G401 (cell line): Measurements from ENCODE around the gene SLC23A3. TPM values are rescaled to one million over a fixed set of nuclear protein-coding genes. Genes with fewer than 3 reads are reported as not detected.

Experiments used
- DNase-seq: peaks from one replicate; pipeline ENCODE4 v3.0.0-alpha.2; 2015; ENCODE audit warnings: low spot score
- in situ Hi-C: cut with HindIII; loops from 2 replicates; pipeline ENCODE4 v1.10.0; 2016; ENCODE audit warnings: low sequenced_read_pairs, mixed read lengths
- total RNA-seq: library from RNA; depleted of rRNA; stranded (reverse); fragments of >200 nt; shearing (Covaris generic); gene quantifications from 2 replicates; pipeline ENCODE4 v1.2.3, GENCODE V29; 2014; rRNA removed

The SLC23A3 gene
- total RNA-seq, 1 experiment from 2014 or later: not detected

GRCh38 chr2:219123356-219124135 lies 46.3 kb downstream of the SLC23A3 start:
- in situ Hi-C loops: no loop called here
- DNase-seq: no peak

GRCh38 chr2:219122202-219122980 lies 47.4 kb downstream of the SLC23A3 start:
- no peak for DNase-seq
- in situ Hi-C loops: no loop called here

GRCh38 chr2:219120082-219120481 lies 49.7 kb downstream of the SLC23A3 start:
- DNase-seq: no peak
- in situ Hi-C loops: no loop called here

- in situ Hi-C loops: no loop called here
- peak; percentile 72 for DNase-seq
Measured at GRCh38 chr2:219119422-219120043, 50.3 kb downstream of the SLC23A3 start.

GRCh38 chr2:219118504-219118903 lies 51.3 kb downstream of the SLC23A3 start:
- no peak for DNase-seq
- in situ Hi-C loops: no loop called here

- in situ Hi-C loops: no loop called here
- no peak for DNase-seq
Measured at GRCh38 chr2:219116776-219117646, 52.8 kb downstream of the SLC23A3 start.

GRCh38 chr2:219112651-219113338 lies 57.0 kb downstream of the SLC23A3 start:
- DNase-seq: no peak
- in situ Hi-C loops: no loop called here

- in situ Hi-C loops: no loop called here
- DNase-seq: no peak
Measured at GRCh38 chr2:219112062-219112406, 57.8 kb downstream of the SLC23A3 start.

Other genes starting within 250 kb of the SLC23A3 start
- 0.51 and 2.2 TPM in 2 replicates for gene CDK5R2, start 210.4 kb downstream of the SLC23A3 start, total RNA-seq
- not detected in 2 replicates for gene FEV, start 184.8 kb downstream of the SLC23A3 start, total RNA-seq
- not detected in 2 replicates for gene CRYBA2, start 176.6 kb downstream of the SLC23A3 start, total RNA-seq
- not detected in 2 replicates for gene CFAP65, start 128.5 kb downstream of the SLC23A3 start, total RNA-seq
- not detected in 2 replicates for gene IHH, start 109.1 kb downstream of the SLC23A3 start, total RNA-seq
- 31.7 TPM in 2 replicates for gene NHEJ1, start 9.2 kb downstream of the SLC23A3 start, total RNA-seq
- 34.7 and 39.0 TPM in 2 replicates for gene CNPPD1, start 6.9 kb upstream of the SLC23A3 start, total RNA-seq
- gene RETREG2, start 8.2 kb upstream of the SLC23A3 start, total RNA-seq: 55.4 and 64.6 TPM in 2 replicates
- gene ZFAND2B, start 36.8 kb upstream of the SLC23A3 start, total RNA-seq: 24.8 and 26.9 TPM in 2 replicates
- gene ABCB6, start 48.9 kb upstream of the SLC23A3 start, total RNA-seq: 14.1 and 21.5 TPM in 2 replicates
- 24.6 and 26.6 TPM in 2 replicates for gene ATG9A, start 59.6 kb upstream of the SLC23A3 start, total RNA-seq
- gene ANKZF1, start 59.8 kb upstream of the SLC23A3 start, total RNA-seq: 14.2 and 17.5 TPM in 2 replicates
- gene GLB1L, start 75.4 kb upstream of the SLC23A3 start, total RNA-seq: 6.4 and 6.5 TPM in 2 replicates
- 26.4 and 38.1 TPM in 2 replicates for gene STK16, start 75.5 kb upstream of the SLC23A3 start, total RNA-seq
- not detected in 2 replicates for gene TUBA4B, start 83.2 kb upstream of the SLC23A3 start, total RNA-seq
- 0.68 and 5.0 TPM in 2 replicates for gene TUBA4A, start 83.9 kb upstream of the SLC23A3 start, total RNA-seq
- 119 and 123 TPM in 2 replicates for gene DNAJB2, start 109.3 kb upstream of the SLC23A3 start, total RNA-seq
- gene PTPRN, start 139.4 kb upstream of the SLC23A3 start, total RNA-seq: 0.18 and 0.71 TPM in 2 replicates
- gene RESP18, start 162.7 kb upstream of the SLC23A3 start, total RNA-seq: not detected in 2 replicates
- 65.8 and 67.4 TPM in 2 replicates for gene DNPEP, start 217.9 kb upstream of the SLC23A3 start, total RNA-seq
- gene DES, start 248.3 kb upstream of the SLC23A3 start, total RNA-seq: not detected in 2 replicates